ENCODE results near the gene GGTA1.

GRCh38 chr9:121548666-121549065 lies 49.0 kb upstream of the GGTA1 start:
- no peak for TF ChIP-seq CTCF (IDR thresholded peaks at IDR 0.05 in 2 of 3, conservative IDR thresholded peaks at IDR 0.05 in 1 of 3; ENCODE audit: insufficient read depth in 2 of 3, low read depth in 1 of 3, low read length in 3 of 3)
- TF ChIP-seq TCF7L2 (IDR thresholded peaks at IDR 0.05; ENCODE audit: low read depth, low read length), result no peak
- TF ChIP-seq BCL6 (CRISPR knock-in tag; IDR thresholded peaks at IDR 0.05), result no peak
- no peak for TF ChIP-seq TRIM25 (IDR thresholded peaks at IDR 0.05; ENCODE audit: borderline replicate concordance)
- no peak for TF ChIP-seq GATA2 (CRISPR knock-in tag; IDR thresholded peaks at IDR 0.05)
- TF ChIP-seq SIN3B (IDR thresholded peaks at IDR 0.05; ENCODE audit: low read depth), result no peak
